Fibroblast of villous mesenchyme (primary cell): ENCODE results near the gene KMT2E. TPM values are rescaled to one million over a fixed set of nuclear protein-coding genes. Genes with fewer than 3 reads are reported as not detected.

Source experiments
- DNase-seq: peaks from one replicate; pipeline ENCODE4 v3.0.0-alpha.2; 2010; ENCODE audit warnings: low read depth
- H3K4me3 ChIP-seq: 2 replicates; pipeline ENCODE4 v1.5.1; 2011; ENCODE audit warnings: low read depth, mild to moderate bottlenecking, low read length
- CTCF ChIP-seq: IDR thresholded peaks from 2 replicates; pipeline ENCODE4 v1.5.1; 2012; ENCODE audit warnings: low read depth, mild to moderate bottlenecking, low read length; ENCODE audit not compliant: insufficient read depth
- total RNA-seq: library from RNA; depleted of rRNA; stranded (reverse); fragments of >200 nt; gene quantifications from 2 replicates; pipeline ENCODE4 v1.2.3, GENCODE V29; 2012

KMT2E gene
- total RNA-seq, 1 donor, result 110 TPM

- no peak overlapping the region for H3K4me3 ChIP-seq
- TF ChIP-seq CTCF, result no peak
- DNase-seq, result no peak
These were observed 139.5 kb downstream of the KMT2E start for GRCh38 chr7:105153531-105153930.

DNA sequence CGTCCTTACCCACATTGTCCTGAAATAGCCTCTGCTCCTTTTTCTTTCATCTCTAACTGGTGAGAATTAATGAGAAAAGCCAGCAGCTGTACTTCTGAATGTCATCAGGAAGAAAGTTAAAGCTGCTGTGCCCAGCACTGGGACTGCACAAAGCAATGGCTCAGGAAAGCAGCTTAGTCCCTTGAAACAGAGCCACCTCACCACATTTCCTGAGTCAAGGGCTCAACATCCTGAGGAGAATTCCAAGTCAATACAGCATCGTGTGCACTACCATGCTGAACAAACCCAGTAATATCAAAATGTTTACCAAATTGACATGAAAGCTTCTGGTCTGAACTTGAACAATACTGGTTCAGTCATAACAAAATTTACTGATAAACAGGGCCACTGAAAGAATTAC, 140.1 kb downstream of the KMT2E start:
- DNase-seq, result no peak
- H3K4me3 ChIP-seq, result no peak overlapping the region
- TF ChIP-seq CTCF, result no peak

DNA sequence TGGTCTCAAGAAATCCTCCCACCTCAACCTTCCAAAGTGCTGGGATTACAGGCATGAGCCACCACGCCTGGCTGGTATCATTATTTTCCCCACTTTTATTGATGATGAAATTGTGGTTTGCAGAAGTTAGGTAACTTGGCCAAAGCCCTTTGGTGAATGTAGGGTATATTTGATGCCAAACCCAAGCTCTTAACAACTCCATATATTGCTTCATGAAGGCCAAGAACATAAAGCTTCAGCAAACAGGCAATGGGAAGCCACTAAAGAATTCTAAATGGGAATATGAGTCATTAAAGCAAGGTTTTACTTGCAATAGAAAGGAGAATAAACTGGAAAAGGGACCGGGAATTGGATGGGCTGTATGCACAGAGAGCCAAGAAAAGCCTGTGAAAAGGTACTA, 142.7 kb downstream of the KMT2E start:
- no peak for DNase-seq
- no peak overlapping the region for H3K4me3 ChIP-seq
- TF ChIP-seq CTCF, result no peak

GRCh38 chr7:105157278-105157677, 143.3 kb downstream of the KMT2E start:
- no peak for TF ChIP-seq CTCF
- no peak for DNase-seq
- H3K4me3 ChIP-seq, result no peak overlapping the region

- no peak overlapping the region for H3K4me3 ChIP-seq
- no peak for DNase-seq
- TF ChIP-seq CTCF, result no peak
These were observed 147.4 kb downstream of the KMT2E start for GRCh38 chr7:105161366-105161765.
